Kidney (tissue), 14 donors: ENCODE measurements around the gene TEX9. TPM values are rescaled to one million over a fixed set of nuclear protein-coding genes. Genes with fewer than 3 reads are reported as not detected.

Source experiments
- DNase-seq, 5 donors: peaks; one replicate each; pipeline ENCODE4 v3.0.0-alpha.2; 2013 to 2020
- FAIRE-seq: peaks from 2 replicates; lab custom pipeline; 2012; peaks lifted over from hg19 to GRCh38; lab: Jason Lieb, UNC
- H3K27ac ChIP-seq, 2 donors: one replicate each; pipeline ENCODE4 v1.7.0; 2013; ENCODE audit warnings: low read depth in 2 of 2, low read length in 2 of 2, inconsistent platforms in 1 of 2
- H3K27me3 ChIP-seq: one replicate; pipeline ENCODE4 v1.7.1; 2013; ENCODE audit warnings: low read length, inconsistent platforms; ENCODE audit not compliant: control insufficient read depth, insufficient read depth
- H3K36me3 ChIP-seq, 3 donors: one replicate each; pipeline versions ENCODE4 v1.7.0 to v1.7.1; 2013; ENCODE audit warnings: low read length in 3 of 3, control low read depth in 1 of 3, inconsistent platforms in 1 of 3; ENCODE audit not compliant: insufficient read depth in 3 of 3, control insufficient read depth in 2 of 3
- H3K4me1 ChIP-seq, 3 donors: one replicate each; pipeline versions ENCODE4 v1.7.0 to v1.7.1; 2013; ENCODE audit warnings: low read length in 3 of 3, inconsistent platforms in 1 of 3, low read depth in 1 of 3; ENCODE audit not compliant: control insufficient read depth in 2 of 3, insufficient read depth in 2 of 3
- H3K4me3 ChIP-seq, 3 donors: one replicate each; pipeline versions ENCODE4 v1.7.0 to v1.8.1; 2013; ENCODE audit warnings: low read length in 3 of 3, control low read depth in 1 of 3, inconsistent platforms in 1 of 3
- H3K9ac ChIP-seq, 3 donors: one replicate each; pipeline versions ENCODE4 v1.7.0 to v1.7.1; 2013; ENCODE audit warnings: low read length in 3 of 3, control low read depth in 1 of 3, inconsistent platforms in 1 of 3
- H3K9me3 ChIP-seq, 3 donors: one replicate each; pipeline versions ENCODE4 v1.7.0 to v1.7.1; 2013; ENCODE audit warnings: low read length in 3 of 3, control low read depth in 1 of 3, inconsistent platforms in 1 of 3; ENCODE audit not compliant: control insufficient read depth in 2 of 3, insufficient read depth in 1 of 3
- CTCF ChIP-seq: IDR thresholded peaks from 3 replicates; pipeline ENCODE4 v1.5.1; 2012; ENCODE audit warnings: mild to moderate bottlenecking, moderate library complexity, borderline replicate concordance; ENCODE audit not compliant: insufficient read depth; ENCODE audit errors: extremely low read depth
- intact Hi-C: fragments of 100-400 bp; cut with DNase I; formaldehyde crosslinking; loops from one replicate; pipeline ENCODE4 v1.11.1; 2022
- polyA plus RNA-seq: library from polyadenylated mRNA; stranded (reverse); fragments of 350-450 nt; fragmentation: Illumina TruSeq; extraction: RNeasy Lipid Tissue Mini Kit (QIAGEN cat#74804); gene quantifications from one replicate; pipeline ENCODE4 v1.2.3, GENCODE V29; 2014; ENCODE audit warnings: low read depth, low replicate concordance; ENCODE audit not compliant: insufficient read depth
- total RNA-seq: library from RNA; stranded (reverse); fragmentation: NEBNext Ultra II Directional; extraction: Animal tissue kit (Norgen Biotek cat#: 25700); gene quantifications from one replicate; pipeline ENCODE4 v1.2.1, GENCODE V29; 2021
- donor health status: control.
- donor health status: control.
- donor health status: control.
- donor health status: control.
- donor health status: control.
- donor health status: DM: yes; HTN: yes; CAD: no.
- donor health status: Normal renal cell carcinoma (clear cell type).

Gene TEX9
- total and polyA plus RNA-seq, 2 donors from 2014 or later, result 9.4 to 35.2 TPM

- no peak overlapping the region for H3K27ac ChIP-seq
- DNase-seq (no peak), FAIRE-seq (no peak)
- no peak for TF ChIP-seq CTCF
- intact Hi-C loops, result no loop called here
- H3K4me3 ChIP-seq, result no peak overlapping the region
- no peaks in the 10 kb centered on the region for H3K4me1 ChIP-seq
- H3K9me3 ChIP-seq, result no peaks in the 10 kb centered on the region
- no peak overlapping the region for H3K9ac ChIP-seq
- peaks cover 0 to 5% (median 0%) of the 10 kb centered on the region in 3 donors for H3K36me3 ChIP-seq
- H3K27me3 ChIP-seq, result no peaks in the 10 kb centered on the region
Observed at GRCh38 chr15:56440214-56440770, 75.1 kb downstream of the TEX9 start.

- TF ChIP-seq CTCF, result no peak
- no peak for FAIRE-seq
- no peaks in the 10 kb centered on the region for H3K4me1 ChIP-seq
- H3K27ac ChIP-seq, result no peak overlapping the region
- no peaks in the 10 kb centered on the region for H3K9me3 ChIP-seq
- peaks cover 0 to 8% (median 0%) of the 10 kb centered on the region in 3 donors for H3K36me3 ChIP-seq
- H3K4me3 ChIP-seq, result no peak overlapping the region
- no peaks in the 10 kb centered on the region for H3K27me3 ChIP-seq
- intact Hi-C loops, result no loop called here
- H3K9ac ChIP-seq, result no peak overlapping the region
- no peak for DNase-seq
Observed at GRCh38 chr15:56442354-56442753, 77.1 kb downstream of the TEX9 start.

GRCh38 chr15:56445746-56446145 lies 80.5 kb downstream of the TEX9 start:
- no peak for FAIRE-seq
- no peak overlapping the region for H3K9ac ChIP-seq
- H3K9me3 ChIP-seq, result no peaks in the 10 kb centered on the region
- intact Hi-C loops, result no loop called here
- no peaks in the 10 kb centered on the region for H3K4me1 ChIP-seq
- no peak for DNase-seq
- no peaks in the 10 kb centered on the region for H3K27me3 ChIP-seq
- no peak overlapping the region for H3K27ac ChIP-seq
- no peak for TF ChIP-seq CTCF
- no peak overlapping the region for H3K4me3 ChIP-seq
- H3K36me3 ChIP-seq, result peaks cover 0 to 8% (median 0%) of the 10 kb centered on the region in 3 donors

GRCh38 chr15:56454836-56455235 lies 89.6 kb downstream of the TEX9 start:
- no peaks in the 10 kb centered on the region for H3K27me3 ChIP-seq

More at GRCh38 chr15:56454836-56455235, 89.6 kb downstream of the TEX9 start:
- Histone ChIP-seq H3K4me3 (no peak overlapping the region), H3K27ac (no peak overlapping the region), H3K9ac (no peak overlapping the region), H3K4me1 (no peaks in the 10 kb centered on the region), H3K36me3 (no peaks in the 10 kb centered on the region), H3K9me3 (no peaks in the 10 kb centered on the region)
- DNase-seq, result no peak
- intact Hi-C loops, result no loop called here
- no peak for TF ChIP-seq CTCF
- no peak for FAIRE-seq
